ENCODE measurements around the gene HTR1D.
A peak's percentile ranks its signal among the peaks of the same experiment; 100 is the strongest.
"Not testable (repeated sequence)": the region's sequence is repeated elsewhere in the genome, so short reads cannot be mapped to it uniquely, and the experiment has no call there.

HTR1D gene, protein sequence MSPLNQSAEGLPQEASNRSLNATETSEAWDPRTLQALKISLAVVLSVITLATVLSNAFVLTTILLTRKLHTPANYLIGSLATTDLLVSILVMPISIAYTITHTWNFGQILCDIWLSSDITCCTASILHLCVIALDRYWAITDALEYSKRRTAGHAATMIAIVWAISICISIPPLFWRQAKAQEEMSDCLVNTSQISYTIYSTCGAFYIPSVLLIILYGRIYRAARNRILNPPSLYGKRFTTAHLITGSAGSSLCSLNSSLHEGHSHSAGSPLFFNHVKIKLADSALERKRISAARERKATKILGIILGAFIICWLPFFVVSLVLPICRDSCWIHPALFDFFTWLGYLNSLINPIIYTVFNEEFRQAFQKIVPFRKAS

DNA sequence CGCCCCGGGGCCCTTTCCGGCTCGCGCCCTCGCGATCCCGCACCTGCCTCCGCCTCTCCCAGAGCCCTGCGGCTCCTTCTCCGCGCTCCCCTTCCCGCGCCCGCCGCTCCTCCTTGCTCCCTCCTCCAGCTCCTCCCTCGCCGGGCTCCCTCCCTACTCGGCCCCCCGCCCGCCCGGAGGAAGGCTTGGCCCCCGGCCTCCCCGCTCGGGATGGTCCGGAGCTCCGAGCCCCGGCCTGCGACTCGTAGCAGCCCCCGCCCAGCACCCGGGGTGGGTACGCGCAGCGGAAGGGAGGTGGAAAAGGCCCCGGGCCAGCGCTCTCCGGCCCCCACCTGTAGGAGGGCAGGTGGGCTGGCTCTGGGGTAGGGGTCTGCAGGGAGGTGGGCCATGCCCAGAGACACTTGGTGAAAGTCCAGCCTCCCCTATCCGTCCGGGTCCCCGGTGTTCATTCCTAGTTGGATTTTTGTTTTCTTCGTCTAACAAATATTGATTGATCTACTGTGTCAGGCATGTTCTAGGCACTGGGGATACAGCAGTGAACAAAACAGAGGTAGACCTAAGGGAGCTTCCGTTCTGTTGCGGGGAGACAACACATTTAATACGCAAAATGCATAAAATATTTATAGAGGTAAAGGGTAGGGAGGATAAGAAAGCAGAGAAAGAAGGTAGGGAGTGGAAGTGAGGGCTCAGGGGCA is at the start of gene HTR1D:
Gene HTR1D, minus strand, starts transcription at position 82 of the 695 bp plus-strand sequence. CDS start 23,283 bp downstream, outside the sequence.
- no peak for DNase-seq

DNA sequence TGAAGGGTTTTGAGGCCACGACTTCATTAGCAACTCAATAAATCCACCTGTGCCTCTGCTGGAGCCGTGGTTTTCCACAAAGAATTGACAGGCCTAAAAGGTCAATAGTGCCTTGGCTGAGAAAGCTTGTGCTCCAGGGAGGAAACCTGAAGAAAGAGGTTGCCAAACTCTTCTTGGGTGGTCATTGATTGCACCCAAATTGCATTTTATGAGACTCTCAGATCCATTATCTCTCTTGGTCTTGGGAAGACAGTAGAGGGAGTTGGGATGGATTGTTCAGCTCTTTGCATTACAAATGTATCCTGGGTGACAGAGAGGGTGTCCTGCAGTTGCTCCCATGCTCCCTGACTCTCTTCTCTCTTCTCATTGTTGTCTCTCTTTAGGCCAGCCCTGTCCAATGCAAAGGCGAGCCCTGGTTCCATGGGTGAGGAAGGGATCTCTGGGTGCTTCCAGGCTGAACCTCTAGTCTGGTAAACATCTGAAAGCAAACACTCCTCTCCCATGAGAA is 46.1 kb upstream of the HTR1D start:
- no peak for DNase-seq

DNA sequence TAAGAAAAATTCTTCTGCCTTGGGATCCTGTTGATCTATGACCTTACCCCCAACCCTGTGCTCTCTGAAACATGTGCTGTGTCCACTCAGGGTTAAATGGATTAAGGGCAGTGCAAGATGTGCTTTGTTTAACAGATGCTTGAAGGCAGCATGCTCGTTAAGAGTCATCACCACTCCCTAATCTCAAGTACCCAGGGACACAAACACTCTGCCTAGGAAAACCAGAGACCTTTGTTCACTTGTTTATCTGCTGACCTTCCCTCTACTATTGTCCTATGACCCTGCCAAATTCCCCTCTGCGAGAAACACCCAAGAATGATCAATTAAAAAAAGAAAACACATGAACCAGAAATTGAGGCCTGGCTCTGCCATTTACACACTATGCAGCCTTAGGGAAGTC is 40.8 kb upstream of the HTR1D start:
- DNase-seq, result not testable (repeated sequence)

DNA sequence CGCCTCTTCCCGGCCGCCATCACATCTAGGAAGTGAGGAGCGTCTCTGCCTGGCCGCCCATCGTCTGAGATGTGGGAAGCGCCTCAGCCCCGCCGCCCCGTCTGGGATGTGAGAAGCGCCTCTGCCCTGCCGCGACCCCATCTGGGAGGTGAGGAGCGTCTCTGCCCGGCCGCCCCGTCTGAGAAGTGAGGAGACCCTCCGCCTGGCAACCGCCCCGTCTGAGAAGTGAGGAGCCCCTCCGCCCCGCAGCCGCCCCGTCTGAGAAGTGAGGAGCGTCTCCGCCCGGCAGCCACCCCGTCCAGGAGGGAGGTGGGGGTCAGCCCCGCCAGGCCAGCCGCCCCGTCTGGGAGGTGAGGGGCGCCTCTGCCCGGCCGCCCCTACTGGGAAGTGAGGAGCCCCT is 40.1 kb upstream of the HTR1D start:
- not testable (repeated sequence) for DNase-seq

DNA sequence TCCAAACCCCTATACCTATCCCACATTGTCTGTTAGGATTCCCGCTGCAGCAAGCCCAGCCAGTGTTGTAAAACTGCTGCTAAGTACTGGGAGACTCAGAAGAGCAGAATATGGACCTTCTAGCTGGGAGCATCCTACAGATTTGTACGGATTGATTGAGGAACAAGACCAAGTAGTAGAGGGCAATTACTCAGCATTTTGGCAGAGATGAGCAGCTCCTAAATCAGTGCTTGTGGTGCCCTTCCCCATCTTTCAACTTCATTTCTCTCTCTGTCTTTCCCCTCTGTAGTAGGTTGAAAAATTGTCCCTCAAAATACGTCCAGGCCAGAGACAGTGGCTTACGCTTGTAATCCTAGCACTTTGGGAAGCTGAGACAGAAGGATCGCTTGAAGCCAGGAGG is 37.3 kb upstream of the HTR1D start:
- no peak for DNase-seq

DNA sequence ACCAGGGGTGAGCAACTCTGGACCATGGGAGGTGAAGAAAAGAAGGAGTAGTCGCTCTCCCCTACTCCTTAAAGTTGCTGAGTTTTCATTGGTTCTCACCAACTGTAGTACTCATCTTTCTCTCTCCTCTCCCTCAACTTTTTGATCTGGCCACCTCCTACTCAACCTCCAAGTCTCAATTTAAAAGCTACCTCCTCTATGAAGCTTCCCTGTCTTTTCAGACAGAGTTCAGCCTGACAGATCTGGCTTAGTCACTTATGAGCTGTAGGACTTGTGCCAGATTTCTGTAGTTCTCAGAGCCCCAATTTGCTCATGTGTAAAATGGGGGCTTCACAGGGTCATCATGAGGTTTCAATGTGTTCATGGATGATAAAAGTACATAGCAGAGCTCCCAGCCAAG is 34.5 kb upstream of the HTR1D start:
- DNase-seq, result peak; percentile 28

DNA sequence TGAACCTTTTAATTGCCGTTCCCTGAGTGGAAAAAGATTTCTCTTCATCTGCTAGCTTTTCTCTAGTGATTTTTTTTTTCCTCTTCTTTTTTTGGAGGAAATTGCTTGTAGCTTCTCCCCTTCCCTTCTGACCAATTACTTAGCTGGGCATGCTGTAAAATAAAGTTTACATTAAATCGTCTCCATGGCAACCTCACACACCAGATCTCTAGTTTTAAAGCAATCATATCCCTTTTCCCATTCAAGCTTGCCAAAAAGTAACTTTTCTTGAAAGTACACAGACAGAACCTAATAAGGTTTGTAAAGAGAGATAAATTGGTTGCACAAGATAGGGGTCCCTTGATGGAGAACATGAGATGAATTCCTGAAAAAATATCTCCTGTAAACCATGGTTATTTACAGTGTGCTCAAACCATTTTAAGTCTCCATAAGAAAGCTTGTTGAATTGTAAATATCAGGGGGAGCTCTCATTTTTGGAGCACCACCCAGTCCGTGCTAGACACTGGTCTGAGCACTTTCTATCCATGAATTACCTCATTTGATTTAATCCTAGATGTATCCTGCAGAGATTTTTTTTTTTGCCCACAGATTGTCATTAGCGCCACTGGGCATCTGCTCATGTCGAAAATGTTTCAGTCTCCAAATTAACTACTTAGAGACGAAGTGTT is 32.6 kb upstream of the HTR1D start:
- no peak for DNase-seq

DNA sequence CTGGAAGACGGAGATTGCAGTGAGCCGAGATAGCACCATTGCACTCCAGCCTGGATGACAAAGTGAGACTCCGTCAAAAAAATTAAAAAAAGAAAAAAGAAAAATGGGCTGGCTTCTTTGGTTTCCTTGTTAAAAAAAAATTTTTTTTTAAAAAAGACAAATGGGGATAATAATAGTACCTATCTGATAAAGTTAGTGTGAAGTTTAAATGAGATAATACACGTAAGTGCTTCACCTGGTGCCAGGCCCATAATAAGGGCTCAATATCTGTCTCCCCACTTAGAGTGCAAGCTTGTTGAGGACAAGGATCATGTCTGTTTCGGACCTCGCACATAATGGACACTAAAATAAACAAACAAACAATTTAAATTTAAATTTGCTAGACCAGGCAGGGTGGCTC is 30.0 kb upstream of the HTR1D start:
- no peak for DNase-seq

DNA sequence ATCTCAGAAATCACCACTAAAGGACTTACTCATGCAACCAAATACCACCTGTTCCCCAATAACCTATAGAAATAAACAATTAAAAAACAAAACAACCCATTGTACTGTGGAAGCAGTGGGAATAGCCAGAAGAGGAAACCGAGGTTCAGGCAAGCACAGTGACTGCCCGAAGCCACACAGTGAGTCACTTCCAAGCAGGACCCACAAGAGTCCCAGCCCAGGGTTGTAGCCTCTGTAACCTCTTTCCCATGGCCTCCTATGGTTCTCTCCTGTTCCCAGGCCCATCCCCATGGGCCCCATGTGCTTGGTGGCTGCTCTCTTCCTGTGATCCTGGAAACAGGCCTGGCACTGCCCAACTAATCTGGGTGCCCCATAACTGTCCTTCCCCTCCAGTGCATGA is 29.0 kb upstream of the HTR1D start:
- DNase-seq, result no peak

DNA sequence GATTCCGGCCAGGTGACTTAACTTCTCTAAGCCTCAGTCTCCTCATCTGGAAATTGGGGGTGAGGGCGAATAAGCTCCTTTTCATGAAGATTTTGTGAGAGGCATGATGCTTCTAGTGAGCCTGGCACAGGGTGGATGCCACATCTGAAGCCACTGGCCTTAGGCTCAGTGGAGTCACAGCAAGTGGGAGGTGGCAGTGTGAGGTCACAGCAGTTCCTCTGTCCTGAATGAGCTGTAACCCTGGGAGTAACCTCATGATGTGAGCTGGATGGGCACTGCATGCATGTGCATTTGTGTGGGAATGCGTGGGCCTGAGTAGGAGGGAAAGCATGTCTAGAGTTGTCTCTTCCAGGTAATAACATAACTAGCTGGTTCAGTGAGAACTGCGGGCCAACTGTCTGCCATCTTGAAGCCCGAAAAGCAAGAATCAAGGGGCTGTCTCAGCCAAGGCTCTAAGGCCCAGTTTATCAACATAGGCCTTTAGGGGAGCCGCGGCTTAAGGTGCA is 27.0 kb upstream of the HTR1D start:
- no peak for DNase-seq

DNA sequence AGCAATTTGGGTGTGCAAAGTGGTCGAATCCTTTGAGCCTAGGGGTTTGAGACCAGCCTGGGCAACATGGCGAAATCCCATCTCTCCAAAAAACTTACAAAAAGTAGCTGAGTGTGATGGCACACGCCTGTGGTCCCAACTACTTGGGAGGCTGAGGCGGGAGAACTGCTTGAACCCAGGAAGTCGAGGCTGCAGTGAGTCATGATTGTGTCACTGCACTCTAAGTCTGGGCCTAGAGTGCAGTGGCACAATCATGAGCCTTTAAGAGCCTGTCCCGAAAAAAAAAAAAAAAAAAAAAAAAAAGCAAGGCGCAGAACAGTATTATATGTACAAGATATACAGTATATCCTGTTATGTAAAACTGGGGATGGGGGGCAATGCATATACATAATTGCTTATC is 25.1 kb upstream of the HTR1D start:
- no peak for DNase-seq

DNA sequence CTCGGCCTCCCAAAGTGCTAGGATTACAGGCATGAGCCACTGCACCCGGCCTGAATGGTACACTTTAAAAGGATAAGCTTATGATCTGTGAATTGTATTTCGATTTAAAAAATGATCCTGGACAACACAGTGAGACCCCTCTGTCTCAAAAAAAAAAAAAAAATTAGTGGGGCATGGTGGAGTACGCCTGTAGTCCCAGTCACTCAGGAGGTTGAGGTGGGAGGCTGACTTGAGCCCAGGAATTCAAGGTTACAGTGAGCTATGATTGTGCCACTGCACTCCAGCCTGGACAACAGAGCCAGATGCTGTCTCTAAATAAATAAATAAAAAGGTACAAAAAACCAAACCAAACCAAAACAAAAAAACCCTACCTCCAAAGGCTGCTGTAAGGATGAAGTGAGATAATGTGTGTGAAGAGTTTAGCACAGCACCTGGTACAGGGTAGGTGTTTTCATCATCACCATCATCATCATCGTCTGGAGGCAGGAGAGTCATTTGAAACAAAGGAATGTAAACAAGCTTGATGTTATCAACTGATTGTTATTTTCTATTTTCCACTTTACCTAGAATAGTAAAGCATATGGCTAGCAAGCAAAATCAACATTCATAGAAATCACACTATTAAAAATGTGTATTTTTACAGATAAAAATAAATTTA is 22.5 kb upstream of the HTR1D start:
- no peak for DNase-seq

DNA sequence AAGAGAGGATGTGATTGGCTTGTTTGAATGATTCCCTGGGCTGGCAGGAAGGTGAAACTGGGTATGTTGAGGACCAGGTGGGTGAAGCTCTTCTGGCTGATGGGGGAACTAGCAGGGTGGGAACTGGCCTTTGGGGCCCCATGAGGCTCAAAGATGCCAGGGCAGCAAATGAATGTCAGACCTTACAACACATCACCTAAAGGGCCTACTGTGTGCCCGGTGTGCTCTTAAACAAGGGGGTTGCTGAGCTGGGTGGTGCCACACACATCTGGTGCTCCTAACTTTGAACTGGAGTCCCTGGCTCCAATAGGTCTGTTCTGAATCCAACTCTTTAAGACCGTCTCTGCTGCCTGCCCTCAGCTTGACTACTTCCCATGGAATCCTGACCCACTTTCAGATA is 21.3 kb upstream of the HTR1D start:
- DNase-seq, result no peak

DNA sequence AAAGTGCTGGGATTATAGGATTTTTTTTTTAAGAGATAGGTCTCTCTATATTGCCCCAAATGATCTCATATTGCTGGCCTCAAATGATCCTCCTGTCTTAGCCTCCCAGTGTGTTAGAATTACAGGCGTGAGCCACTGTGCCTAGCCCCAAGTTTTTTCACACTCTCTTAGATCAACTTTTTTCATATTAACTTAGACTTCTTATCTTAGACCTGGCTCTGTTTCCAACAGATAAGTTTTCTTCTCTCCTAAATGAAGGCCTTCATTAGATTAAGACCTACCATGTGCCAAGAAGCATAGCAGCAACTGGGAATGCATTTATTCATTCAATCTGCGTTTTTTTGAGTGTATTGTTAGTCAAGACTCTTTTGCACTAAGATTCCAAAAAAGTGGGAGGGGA is 20.2 kb upstream of the HTR1D start:
- DNase-seq, result peak; percentile 32

DNA sequence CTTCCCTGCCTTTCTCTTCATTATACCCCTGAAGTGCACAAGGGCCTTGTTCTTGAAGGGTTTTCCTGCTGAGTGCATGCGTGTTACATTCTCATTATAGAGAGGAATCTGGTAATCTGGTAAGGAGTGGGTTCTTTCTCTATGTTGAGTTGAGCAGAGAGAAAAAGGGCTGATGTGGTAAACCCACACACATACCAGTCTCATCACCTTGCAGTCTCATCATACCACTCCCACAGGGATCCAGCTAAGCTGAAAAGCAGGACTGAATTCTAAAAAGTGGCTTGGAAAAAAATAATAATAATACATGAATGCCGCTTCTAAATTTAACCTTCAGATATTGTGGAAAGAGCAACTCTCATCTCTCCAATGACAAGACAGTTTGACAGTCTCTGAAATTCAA is 10.5 kb upstream of the HTR1D start:
- no peak for DNase-seq

DNA sequence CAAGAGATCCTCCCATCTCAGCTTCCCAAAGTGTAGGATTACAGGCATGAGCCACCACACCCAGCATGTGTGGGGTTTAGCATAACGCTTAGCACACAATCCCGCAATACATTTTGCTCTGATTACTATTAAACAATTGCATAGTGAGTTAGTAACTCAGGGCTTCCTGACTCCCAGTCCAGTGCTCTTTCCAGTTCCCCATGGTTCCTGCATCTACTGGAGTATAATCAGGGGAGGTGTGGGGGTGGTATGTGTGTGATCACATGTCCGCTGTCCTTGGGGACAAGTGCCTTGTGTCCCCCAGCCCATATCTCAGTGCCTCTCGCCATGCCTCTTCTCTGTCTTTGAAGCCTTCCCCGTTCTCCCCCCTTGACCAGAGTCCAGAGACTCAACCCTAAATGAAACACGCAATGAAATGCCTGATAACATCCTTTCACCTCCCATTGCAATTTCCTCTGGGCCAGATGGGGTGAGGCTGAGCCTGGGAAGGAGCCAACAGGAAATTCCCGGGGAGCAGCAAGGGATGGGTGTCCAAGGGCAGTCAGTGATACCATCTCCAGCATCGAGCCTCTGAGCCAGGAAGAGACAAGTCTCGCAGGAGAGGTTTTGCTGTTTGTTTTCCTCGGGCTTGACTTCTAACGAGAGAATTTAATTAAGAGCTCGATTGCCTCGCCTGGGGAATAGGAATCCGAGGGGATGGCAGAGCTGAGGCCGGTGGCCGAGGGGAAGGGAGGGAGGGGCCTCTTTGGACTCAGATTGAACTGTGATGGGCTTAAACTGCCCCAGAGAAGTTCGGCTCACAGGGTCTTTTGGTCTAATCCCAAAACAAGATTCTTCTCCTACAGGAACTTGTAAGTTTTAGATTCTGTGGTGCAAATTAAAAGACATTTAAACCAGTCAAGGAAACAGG is 7.7 kb upstream of the HTR1D start:
- DNase-seq, result no peak

DNA sequence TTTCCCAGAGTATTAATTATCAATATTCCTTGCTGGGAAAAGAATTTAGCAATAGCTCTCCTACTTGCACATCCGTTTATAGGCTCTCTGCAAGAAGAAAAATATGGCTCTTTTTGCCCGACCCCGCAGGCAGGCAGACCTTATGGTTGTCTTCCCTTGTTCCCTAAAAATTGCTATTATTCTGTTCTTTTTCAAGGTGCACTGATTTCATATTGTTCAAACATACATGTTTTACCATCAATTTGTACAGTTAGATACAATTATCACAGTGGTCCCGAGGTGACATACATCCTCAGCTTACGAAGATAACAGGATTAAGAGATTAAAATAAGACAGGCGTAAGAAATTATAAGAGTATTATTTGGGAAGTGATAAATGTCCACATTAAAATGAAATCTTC is 6.7 kb upstream of the HTR1D start:
- DNase-seq, result not testable (repeated sequence)

DNA sequence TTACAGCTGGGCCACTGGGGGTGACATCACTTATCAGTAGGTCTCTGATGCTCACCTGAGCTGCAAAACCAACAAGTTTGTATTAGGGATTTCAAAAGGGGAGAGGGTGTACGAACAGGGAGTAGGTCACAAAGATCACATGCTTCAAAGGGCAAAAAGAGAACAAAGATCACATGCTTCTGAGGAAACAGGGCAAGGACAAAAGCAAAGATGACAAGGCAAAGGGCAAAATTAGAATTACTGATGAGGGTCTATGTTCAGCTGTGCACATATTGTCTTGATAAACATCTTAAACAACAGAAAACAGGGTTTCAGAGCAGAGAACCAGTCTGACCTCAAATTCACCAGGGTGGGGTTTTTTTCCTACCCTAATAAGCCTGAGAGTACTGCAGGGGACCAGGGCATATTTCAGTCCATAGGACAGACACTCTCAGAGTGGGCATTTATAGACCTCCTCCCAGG is 6.2 kb upstream of the HTR1D start:
- DNase-seq, result not testable (repeated sequence)

DNA sequence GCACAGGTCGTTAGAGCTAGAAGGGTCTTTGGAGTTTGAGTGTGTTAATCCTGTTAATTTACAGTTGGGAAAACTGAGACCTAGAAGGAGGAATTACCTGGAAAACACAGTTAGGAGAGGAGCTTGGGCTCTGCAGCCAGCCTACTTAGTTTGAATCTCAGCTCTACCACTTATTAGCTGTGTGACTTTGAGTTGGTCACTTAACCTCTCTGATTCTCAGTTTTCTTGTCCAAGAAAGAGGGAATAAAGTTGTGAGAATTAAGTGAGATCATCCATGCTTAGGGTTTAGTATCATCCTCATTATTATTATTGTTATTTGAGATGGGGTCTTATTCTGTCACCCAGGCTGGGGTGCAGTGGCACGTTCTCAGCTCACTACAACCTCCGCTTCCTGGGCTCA is 5.4 kb upstream of the HTR1D start:
- DNase-seq, result no peak

DNA sequence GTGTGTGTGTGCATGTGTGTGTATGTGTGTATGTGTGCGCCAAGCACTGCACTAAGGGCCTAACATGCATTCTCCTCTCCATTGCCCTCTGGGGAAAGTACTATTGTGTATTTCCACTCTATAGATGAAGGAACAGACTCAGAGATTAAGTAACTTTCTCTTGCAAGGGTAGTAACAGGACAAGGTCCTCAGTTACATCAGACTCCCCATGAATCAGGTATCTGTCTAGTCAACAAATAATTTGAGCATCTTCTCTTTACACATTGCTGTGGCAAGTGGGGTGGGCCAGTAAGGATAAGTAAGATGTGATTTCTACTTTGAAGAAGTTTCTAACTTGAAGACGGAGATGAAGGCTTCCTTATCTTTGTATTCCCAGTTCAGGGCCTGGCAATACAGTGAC is 5.0 kb upstream of the HTR1D start:
- no peak for DNase-seq

DNA sequence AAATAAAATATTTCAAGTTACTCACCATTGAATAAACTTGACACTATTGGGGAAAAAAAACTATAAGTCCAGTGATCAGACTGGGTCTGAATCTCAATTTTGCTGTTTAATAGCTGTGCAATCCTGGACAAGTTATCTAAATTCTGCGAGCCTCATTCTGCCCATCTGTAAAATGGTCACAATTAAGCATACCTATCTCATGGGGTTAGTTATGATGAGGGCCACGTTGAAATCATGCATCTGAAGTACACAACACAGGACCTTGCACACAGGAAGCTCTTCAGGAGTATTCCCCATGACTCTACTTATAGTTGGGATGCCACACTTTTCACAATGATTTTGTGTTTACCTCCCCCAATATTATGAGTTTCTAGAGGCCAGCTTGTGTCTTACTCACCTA is 3.8 kb upstream of the HTR1D start:
- no peak for DNase-seq

Data from hematopoietic multipotent progenitor cell treated with erythropoietin and hydrocortisone succinate and interleukin-3 and kit ligand, for 4 days (in vitro differentiated cells).